ENCODE data around the gene SLC18A2.
A peak's percentile ranks its signal among the peaks of the same experiment; 100 is the strongest.

The SLC18A2 gene

DNA sequence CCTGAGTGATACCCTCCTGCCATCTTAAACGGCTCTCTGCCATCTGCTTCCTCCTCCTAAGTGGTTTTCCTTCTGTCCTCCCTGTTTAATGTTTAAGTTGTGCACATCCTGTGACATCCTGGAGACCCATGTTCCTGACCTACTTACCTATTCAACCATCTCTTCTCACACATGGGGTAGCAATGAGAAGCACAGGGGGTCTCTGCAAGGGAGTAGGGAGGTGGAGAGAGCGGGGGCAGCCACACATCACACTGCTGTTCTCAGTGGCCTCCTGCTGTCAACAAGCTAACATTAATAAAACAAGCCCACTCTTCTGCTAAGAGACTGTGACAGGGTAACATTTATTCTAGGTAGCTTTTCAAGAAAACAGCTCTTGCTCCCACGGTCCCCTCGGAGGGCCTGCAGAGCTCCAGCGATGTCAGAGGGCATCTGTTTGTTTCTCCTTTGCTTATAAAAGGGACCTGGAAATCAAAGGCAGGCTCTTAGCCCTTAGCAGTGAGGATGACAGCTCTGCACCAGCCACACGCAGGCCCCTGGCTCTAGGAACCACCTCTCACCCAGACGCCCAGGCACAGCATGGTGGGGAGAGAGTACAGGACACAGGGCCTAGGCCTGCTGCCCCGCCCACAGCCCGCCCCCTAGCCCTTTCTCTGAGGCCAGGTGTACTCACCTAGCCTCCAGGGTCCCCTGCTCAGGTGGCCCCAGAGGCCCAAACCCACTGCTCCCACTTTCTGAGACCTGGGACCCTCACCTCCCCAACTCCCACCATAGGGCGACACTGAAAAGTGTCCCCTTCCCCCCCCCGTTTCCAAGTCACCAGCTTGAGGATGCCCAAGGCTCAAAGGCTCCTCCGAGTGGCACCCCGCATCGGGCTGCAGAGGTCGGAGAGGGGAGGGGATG is 943 bp upstream of the SLC18A2 start:
- Histone ChIP-seq H3K4me3 (ENCODE audit: low read length, poor library complexity, severe bottlenecking) (no peak overlapping the region), H3K9me3 (ENCODE audit: insufficient read depth, low read depth, low read length) (no peaks in the 10 kb centered on the region), H2AFZ (ENCODE audit: low read length) (no peak overlapping the region), H3K27me3 (ENCODE audit: insufficient read depth, low read length, poor library complexity, severe bottlenecking) (no peaks in the 10 kb centered on the region), H3K4me2 (ENCODE audit: low read depth, low read length, poor library complexity, severe bottlenecking) (peak overlapping the region; percentile 22), H3K4me1 (ENCODE audit: insufficient read depth, low read length, poor library complexity, severe bottlenecking) (peaks cover 13% of the 10 kb centered on the region), H3K9me2 (replicated peaks; ENCODE audit: low read depth, low read length) (no peaks in the 10 kb centered on the region), H4K20me1 (ENCODE audit: insufficient read depth, low read length, poor library complexity, severe bottlenecking) (no peaks in the 10 kb centered on the region), H3F3A (ENCODE audit: low read depth) (no peaks in the 10 kb centered on the region), H3K36me3 (ENCODE audit: insufficient read depth, low read length) (no peaks in the 10 kb centered on the region), H3K79me2 (ENCODE audit: insufficient read depth, low read length) (no peaks in the 10 kb centered on the region), H3K9ac (ENCODE audit: low read depth, low read length, poor library complexity, severe bottlenecking) (no peak overlapping the region)
- no peak for TF ChIP-seq EZH2phosphoT487 (IDR thresholded peaks at IDR 0.05; ENCODE audit: borderline replicate concordance)
- TF ChIP-seq, protein P1, sequence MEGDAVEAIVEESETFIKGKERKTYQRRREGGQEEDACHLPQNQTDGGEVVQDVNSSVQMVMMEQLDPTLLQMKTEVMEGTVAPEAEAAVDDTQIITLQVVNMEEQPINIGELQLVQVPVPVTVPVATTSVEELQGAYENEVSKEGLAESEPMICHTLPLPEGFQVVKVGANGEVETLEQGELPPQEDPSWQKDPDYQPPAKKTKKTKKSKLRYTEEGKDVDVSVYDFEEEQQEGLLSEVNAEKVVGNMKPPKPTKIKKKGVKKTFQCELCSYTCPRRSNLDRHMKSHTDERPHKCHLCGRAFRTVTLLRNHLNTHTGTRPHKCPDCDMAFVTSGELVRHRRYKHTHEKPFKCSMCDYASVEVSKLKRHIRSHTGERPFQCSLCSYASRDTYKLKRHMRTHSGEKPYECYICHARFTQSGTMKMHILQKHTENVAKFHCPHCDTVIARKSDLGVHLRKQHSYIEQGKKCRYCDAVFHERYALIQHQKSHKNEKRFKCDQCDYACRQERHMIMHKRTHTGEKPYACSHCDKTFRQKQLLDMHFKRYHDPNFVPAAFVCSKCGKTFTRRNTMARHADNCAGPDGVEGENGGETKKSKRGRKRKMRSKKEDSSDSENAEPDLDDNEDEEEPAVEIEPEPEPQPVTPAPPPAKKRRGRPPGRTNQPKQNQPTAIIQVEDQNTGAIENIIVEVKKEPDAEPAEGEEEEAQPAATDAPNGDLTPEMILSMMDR (conservative IDR thresholded peaks at IDR 0.05; ENCODE audit: low read length): no peak

DNA sequence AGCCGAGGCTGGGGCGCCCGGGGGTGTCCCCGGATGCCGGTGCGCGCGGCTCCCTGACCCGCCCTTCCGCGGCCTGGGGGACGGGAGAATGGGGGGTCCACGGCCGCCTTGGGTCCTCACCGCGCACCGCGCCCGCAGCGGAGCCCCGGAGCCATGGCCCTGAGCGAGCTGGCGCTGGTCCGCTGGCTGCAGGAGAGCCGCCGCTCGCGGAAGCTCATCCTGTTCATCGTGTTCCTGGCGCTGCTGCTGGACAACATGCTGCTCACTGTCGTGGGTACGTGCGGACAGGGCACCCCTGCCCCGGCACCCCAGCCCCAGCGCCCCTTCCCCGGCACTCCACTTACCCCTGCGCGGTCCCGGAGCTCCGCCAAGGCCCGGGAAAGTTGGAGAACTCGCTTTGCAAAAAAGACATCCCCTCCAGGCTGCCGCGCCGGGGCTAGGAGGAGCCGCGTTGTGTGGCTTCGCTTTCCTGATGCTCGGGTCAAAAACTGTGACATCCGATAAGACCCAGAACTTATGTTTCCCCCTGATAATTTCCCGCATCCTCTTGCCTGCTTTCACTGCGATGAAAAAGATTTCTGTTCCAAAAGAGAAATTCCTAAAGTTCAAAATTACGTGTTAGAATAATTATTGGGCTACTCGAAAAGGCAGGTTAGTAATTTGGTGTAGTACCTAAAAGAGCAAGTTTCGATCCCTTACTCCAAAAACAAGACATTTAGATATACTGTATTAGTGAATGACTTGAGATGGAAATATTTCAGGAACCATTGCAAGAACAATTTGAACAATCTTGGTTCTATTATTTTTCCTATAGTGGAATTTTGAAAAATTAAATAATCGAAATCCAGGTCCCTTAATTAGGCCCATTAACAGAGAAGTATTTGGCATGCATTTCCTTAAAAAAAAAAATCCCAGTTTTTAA is 888 bp downstream of the SLC18A2 start:
- Histone ChIP-seq H3K79me2 (ENCODE audit: insufficient read depth, low read length) (no peaks in the 10 kb centered on the region), H3K9me3 (ENCODE audit: insufficient read depth, low read depth, low read length) (no peaks in the 10 kb centered on the region), H3K9ac (ENCODE audit: low read depth, low read length, poor library complexity, severe bottlenecking) (no peak overlapping the region), H3K4me3 (ENCODE audit: low read length, poor library complexity, severe bottlenecking) (no peak overlapping the region), H2AFZ (ENCODE audit: low read length) (no peak overlapping the region), H3K36me3 (ENCODE audit: insufficient read depth, low read length) (no peaks in the 10 kb centered on the region), H3K9me2 (replicated peaks; ENCODE audit: low read depth, low read length) (no peaks in the 10 kb centered on the region), H3K4me2 (ENCODE audit: low read depth, low read length, poor library complexity, severe bottlenecking) (no peak overlapping the region), H3K27me3 (ENCODE audit: insufficient read depth, low read length, poor library complexity, severe bottlenecking) (no peaks in the 10 kb centered on the region), H4K20me1 (ENCODE audit: insufficient read depth, low read length, poor library complexity, severe bottlenecking) (no peaks in the 10 kb centered on the region), H3K4me1 (ENCODE audit: insufficient read depth, low read length, poor library complexity, severe bottlenecking) (peaks cover 13% of the 10 kb centered on the region), H3F3A (ENCODE audit: low read depth) (no peaks in the 10 kb centered on the region)
- TF ChIP-seq EZH2phosphoT487 (IDR thresholded peaks at IDR 0.05; ENCODE audit: borderline replicate concordance): no peak
- TF ChIP-seq, protein P1 (conservative IDR thresholded peaks at IDR 0.05; ENCODE audit: low read length): no peak

DNA sequence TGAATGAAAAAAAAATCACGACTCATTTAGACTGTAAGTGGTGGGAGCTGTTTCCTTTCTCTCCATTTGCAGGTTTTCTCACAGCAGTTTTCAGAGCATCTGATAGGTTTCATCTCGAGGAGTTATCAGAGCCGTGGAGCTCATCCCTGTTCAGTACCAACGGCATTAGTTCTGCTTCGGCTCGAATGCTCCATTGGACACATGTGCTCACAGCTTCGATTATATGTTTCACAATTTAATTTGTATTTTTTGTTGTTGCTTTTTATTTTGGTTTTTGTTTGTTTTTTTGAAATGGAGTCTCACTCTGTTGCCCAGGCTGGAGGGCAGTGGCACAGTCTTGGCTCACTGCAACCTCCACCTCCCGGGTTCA is 1.5 kb downstream of the SLC18A2 start:
- Histone ChIP-seq H4K20me1 (ENCODE audit: insufficient read depth, low read length, poor library complexity, severe bottlenecking) (no peaks in the 10 kb centered on the region), H3K36me3 (ENCODE audit: insufficient read depth, low read length) (no peaks in the 10 kb centered on the region), H3K9ac (ENCODE audit: low read depth, low read length, poor library complexity, severe bottlenecking) (no peak overlapping the region), H3K4me3 (ENCODE audit: low read length, poor library complexity, severe bottlenecking) (no peak overlapping the region), H3K79me2 (ENCODE audit: insufficient read depth, low read length) (no peaks in the 10 kb centered on the region), H3K9me2 (replicated peaks; ENCODE audit: low read depth, low read length) (no peaks in the 10 kb centered on the region), H3K4me2 (ENCODE audit: low read depth, low read length, poor library complexity, severe bottlenecking) (no peak overlapping the region), H3K4me1 (ENCODE audit: insufficient read depth, low read length, poor library complexity, severe bottlenecking) (peaks cover 14% of the 10 kb centered on the region), H3K9me3 (ENCODE audit: insufficient read depth, low read depth, low read length) (no peaks in the 10 kb centered on the region), H3F3A (ENCODE audit: low read depth) (no peaks in the 10 kb centered on the region), H3K27me3 (ENCODE audit: insufficient read depth, low read length, poor library complexity, severe bottlenecking) (no peaks in the 10 kb centered on the region), H2AFZ (ENCODE audit: low read length) (no peak overlapping the region)
- TF ChIP-seq, protein P1 (conservative IDR thresholded peaks at IDR 0.05; ENCODE audit: low read length): no peak
- TF ChIP-seq EZH2phosphoT487 (IDR thresholded peaks at IDR 0.05; ENCODE audit: borderline replicate concordance): no peak

Data from Loucy (cell line).